ENCODE results near the gene TRAPPC2L. TPM values are rescaled to one million over a fixed set of nuclear protein-coding genes. Genes with fewer than 3 reads are reported as not detected.

Gene TRAPPC2L
- total and polyA plus RNA-seq, 2 of the 13 experiments (the other 11 are each of a cell fraction or from before 2014, with no cell fraction given): 96.3 to 107 TPM

DNA sequence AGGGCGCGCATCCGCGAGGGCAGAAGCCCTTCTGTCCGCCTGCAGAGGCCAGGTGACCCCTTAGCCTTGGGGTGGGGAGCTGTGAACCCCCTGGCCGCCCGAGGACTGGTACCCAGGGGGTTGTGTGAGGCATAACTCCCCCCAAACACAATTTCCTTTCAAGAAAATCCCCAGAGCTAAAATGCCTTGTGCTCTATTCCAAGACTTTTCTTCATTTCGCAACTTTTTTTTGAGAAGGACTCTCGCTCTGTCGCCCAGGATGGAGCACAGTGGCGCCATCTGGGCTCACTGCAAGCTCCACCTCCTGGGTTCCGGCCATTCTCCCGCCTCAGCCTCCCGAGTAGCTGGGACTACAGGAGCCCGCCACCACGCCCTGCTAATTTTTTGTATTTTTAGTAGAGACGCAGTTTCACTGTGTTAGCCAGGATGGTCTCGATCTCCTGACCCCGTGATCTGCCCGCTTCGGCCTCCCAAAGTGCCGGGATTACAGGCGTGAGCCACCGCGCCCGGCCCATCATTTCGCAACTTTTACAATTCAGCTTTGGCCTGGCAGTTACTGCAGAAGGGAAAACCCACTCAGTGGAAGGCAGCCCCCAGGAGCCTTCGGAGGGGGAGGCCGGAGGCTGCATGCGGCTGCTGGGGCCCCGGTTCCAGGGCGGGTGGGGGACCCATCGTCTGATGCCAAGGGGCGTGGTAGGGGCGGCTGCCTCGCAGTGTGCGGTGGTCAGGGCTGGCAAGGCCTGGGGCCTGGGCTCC is 44.2 kb upstream of the TRAPPC2L start (continued):
- TF ChIP-seq MAFK (conservative IDR thresholded peaks at IDR 0.05 in 1 of 2, IDR thresholded peaks at IDR 0.05 in 1 of 2; ENCODE audit: low read length in 2 of 2) (no peak), JUND (CRISPR knock-in tag; IDR thresholded peaks at IDR 0.05) (no peak), TMF1 (CRISPR knock-in tag; IDR thresholded peaks at IDR 0.05; ENCODE audit: low read depth) (0 out of 2 replicates have a peak, but pooled peaks have one; percentile 27), NAIF1 (CRISPR knock-in tag; IDR thresholded peaks at IDR 0.05; ENCODE audit: borderline replicate concordance) (0 out of 2 replicates have a peak, but pooled peaks have one; percentile 24), ZBTB3 (CRISPR knock-in tag; IDR thresholded peaks at IDR 0.05; ENCODE audit: borderline replicate concordance, low read depth) (0 out of 2 replicates have a peak, but pooled peaks have one; percentile 17), ZKSCAN1 (IDR thresholded peaks at IDR 0.05; ENCODE audit: low read length) (no peak), GTF2F1 (IDR thresholded peaks at IDR 0.05; ENCODE audit: low read length) (no peak), ATM (IDR thresholded peaks at IDR 0.05; ENCODE audit: borderline replicate concordance) (no peak), DMAP1 (CRISPR knock-in tag; IDR thresholded peaks at IDR 0.05) (no peak), TBP (CRISPR knock-in tag; IDR thresholded peaks at IDR 0.05) (no peak), RARA (CRISPR knock-in tag; IDR thresholded peaks at IDR 0.05) (no peak), SPEN (CRISPR knock-in tag; IDR thresholded peaks at IDR 0.05; ENCODE audit: low read depth) (no peak), ZNF776 (CRISPR knock-in tag; IDR thresholded peaks at IDR 0.05) (no peak), SOX6 (IDR thresholded peaks at IDR 0.05) (no peak), SOX6 (CRISPR knock-in tag; IDR thresholded peaks at IDR 0.05) (no peak), MIER2 (CRISPR knock-in tag; IDR thresholded peaks at IDR 0.05) (no peak), ATF1 (CRISPR knock-in tag; IDR thresholded peaks at IDR 0.05) (no peak)
- TF ChIP-seq, protein P1, sequence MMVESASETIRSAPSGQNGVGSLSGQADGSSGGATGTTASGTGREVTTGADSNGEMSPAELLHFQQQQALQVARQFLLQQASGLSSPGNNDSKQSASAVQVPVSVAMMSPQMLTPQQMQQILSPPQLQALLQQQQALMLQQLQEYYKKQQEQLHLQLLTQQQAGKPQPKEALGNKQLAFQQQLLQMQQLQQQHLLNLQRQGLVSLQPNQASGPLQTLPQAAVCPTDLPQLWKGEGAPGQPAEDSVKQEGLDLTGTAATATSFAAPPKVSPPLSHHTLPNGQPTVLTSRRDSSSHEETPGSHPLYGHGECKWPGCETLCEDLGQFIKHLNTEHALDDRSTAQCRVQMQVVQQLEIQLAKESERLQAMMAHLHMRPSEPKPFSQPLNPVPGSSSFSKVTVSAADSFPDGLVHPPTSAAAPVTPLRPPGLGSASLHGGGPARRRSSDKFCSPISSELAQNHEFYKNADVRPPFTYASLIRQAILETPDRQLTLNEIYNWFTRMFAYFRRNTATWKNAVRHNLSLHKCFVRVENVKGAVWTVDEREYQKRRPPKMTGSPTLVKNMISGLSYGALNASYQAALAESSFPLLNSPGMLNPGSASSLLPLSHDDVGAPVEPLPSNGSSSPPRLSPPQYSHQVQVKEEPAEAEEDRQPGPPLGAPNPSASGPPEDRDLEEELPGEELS (CRISPR knock-in tag; IDR thresholded peaks at IDR 0.05): no peak
- TF ChIP-seq, protein P2, sequence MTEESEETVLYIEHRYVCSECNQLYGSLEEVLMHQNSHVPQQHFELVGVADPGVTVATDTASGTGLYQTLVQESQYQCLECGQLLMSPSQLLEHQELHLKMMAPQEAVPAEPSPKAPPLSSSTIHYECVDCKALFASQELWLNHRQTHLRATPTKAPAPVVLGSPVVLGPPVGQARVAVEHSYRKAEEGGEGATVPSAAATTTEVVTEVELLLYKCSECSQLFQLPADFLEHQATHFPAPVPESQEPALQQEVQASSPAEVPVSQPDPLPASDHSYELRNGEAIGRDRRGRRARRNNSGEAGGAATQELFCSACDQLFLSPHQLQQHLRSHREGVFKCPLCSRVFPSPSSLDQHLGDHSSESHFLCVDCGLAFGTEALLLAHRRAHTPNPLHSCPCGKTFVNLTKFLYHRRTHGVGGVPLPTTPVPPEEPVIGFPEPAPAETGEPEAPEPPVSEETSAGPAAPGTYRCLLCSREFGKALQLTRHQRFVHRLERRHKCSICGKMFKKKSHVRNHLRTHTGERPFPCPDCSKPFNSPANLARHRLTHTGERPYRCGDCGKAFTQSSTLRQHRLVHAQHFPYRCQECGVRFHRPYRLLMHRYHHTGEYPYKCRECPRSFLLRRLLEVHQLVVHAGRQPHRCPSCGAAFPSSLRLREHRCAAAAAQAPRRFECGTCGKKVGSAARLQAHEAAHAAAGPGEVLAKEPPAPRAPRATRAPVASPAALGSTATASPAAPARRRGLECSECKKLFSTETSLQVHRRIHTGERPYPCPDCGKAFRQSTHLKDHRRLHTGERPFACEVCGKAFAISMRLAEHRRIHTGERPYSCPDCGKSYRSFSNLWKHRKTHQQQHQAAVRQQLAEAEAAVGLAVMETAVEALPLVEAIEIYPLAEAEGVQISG (CRISPR knock-in tag; IDR thresholded peaks at IDR 0.05): no peak
- TF ChIP-seq, protein P3, sequence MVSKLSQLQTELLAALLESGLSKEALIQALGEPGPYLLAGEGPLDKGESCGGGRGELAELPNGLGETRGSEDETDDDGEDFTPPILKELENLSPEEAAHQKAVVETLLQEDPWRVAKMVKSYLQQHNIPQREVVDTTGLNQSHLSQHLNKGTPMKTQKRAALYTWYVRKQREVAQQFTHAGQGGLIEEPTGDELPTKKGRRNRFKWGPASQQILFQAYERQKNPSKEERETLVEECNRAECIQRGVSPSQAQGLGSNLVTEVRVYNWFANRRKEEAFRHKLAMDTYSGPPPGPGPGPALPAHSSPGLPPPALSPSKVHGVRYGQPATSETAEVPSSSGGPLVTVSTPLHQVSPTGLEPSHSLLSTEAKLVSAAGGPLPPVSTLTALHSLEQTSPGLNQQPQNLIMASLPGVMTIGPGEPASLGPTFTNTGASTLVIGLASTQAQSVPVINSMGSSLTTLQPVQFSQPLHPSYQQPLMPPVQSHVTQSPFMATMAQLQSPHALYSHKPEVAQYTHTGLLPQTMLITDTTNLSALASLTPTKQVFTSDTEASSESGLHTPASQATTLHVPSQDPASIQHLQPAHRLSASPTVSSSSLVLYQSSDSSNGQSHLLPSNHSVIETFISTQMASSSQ (IDR thresholded peaks at IDR 0.05; ENCODE audit: low read depth): no peak
- TF ChIP-seq, protein P3 (CRISPR knock-in tag; IDR thresholded peaks at IDR 0.05; ENCODE audit: borderline replicate concordance): no peak; the same call in 1 of the 2 replicates
- TF ChIP-seq, protein P4, sequence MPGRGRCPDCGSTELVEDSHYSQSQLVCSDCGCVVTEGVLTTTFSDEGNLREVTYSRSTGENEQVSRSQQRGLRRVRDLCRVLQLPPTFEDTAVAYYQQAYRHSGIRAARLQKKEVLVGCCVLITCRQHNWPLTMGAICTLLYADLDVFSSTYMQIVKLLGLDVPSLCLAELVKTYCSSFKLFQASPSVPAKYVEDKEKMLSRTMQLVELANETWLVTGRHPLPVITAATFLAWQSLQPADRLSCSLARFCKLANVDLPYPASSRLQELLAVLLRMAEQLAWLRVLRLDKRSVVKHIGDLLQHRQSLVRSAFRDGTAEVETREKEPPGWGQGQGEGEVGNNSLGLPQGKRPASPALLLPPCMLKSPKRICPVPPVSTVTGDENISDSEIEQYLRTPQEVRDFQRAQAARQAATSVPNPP (CRISPR knock-in tag; IDR thresholded peaks at IDR 0.05): no peak

All from HepG2 (cell line).